Adrenal gland (tissue), 5 donors: ENCODE results near the gene SIRPA.
"Not testable (repeated sequence)": the region's sequence is repeated elsewhere in the genome, so short reads cannot be mapped to it uniquely, and the experiment has no call there.

Experiments
- POLR2A ChIP-seq, 2 donors: fragments of 450-650 bp; IDR thresholded peaks; one replicate each; pipeline ENCODE4 v1.6.1; 2017; ENCODE audit warnings: antibody characterized with exemption in 2 of 2, mild to moderate bottlenecking in 2 of 2, moderate library complexity in 1 of 2
- TF ChIP-seq, protein P1 (sequence below), 6 experiments: fragments of 450-650 bp in 4 of 6; fragments of 200-600 bp in 2 of 6; sonication (generic) in 1 of 6; IDR thresholded peaks; 1 replicate in 5 of 6; 2 replicates in 1 of 6; pipeline versions ENCODE4 v1.5.1 to v1.8.0; 2016 to 2021; ENCODE audit warnings: antibody characterized with exemption in 6 of 6, mild to moderate bottlenecking in 2 of 6, moderate library complexity in 1 of 6
- donor health status: DM: no; HTN: no; CAD: no.

DNA sequence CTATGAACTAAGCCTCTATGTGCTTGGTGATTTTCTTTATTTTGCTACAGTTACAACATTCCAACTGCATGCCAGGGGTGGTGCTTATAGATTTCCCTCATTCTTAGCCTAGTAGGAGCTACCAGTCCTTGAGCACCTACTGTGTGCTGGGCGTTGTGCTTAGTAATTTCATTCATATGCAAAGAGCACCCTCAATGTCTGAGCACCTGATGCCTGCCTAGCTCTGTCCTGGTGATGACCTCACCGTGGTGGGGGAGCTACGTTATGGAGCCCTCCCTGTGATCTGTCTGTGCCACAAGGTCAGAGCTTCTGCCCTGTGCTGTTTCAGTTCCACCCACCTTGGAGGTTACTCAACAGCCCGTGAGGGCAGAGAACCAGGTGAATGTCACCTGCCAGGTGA, 26.8 kb downstream of the SIRPA start:
- TF ChIP-seq, protein P1, sequence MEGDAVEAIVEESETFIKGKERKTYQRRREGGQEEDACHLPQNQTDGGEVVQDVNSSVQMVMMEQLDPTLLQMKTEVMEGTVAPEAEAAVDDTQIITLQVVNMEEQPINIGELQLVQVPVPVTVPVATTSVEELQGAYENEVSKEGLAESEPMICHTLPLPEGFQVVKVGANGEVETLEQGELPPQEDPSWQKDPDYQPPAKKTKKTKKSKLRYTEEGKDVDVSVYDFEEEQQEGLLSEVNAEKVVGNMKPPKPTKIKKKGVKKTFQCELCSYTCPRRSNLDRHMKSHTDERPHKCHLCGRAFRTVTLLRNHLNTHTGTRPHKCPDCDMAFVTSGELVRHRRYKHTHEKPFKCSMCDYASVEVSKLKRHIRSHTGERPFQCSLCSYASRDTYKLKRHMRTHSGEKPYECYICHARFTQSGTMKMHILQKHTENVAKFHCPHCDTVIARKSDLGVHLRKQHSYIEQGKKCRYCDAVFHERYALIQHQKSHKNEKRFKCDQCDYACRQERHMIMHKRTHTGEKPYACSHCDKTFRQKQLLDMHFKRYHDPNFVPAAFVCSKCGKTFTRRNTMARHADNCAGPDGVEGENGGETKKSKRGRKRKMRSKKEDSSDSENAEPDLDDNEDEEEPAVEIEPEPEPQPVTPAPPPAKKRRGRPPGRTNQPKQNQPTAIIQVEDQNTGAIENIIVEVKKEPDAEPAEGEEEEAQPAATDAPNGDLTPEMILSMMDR (IDR thresholded peaks at IDR 0.05): not testable (repeated sequence)
- not testable (repeated sequence) for TF ChIP-seq POLR2A (IDR thresholded peaks at IDR 0.05)
